Adrenal gland (tissue), 5 donors: ENCODE results near the gene ZNF598.

Experiments
- POLR2A ChIP-seq, 2 donors: fragments of 450-650 bp; IDR thresholded peaks; one replicate each; pipeline ENCODE4 v1.6.1; 2017; ENCODE audit warnings: antibody characterized with exemption in 2 of 2, mild to moderate bottlenecking in 2 of 2, moderate library complexity in 1 of 2
- TF ChIP-seq, protein P1 (sequence below), 6 experiments: fragments of 450-650 bp in 4 of 6; fragments of 200-600 bp in 2 of 6; sonication (generic) in 1 of 6; IDR thresholded peaks; 1 replicate in 5 of 6; 2 replicates in 1 of 6; pipeline versions ENCODE4 v1.5.1 to v1.8.0; 2016 to 2021; ENCODE audit warnings: antibody characterized with exemption in 6 of 6, mild to moderate bottlenecking in 2 of 6, moderate library complexity in 1 of 6
- donor health status: DM: no; HTN: no; CAD: no.

DNA sequence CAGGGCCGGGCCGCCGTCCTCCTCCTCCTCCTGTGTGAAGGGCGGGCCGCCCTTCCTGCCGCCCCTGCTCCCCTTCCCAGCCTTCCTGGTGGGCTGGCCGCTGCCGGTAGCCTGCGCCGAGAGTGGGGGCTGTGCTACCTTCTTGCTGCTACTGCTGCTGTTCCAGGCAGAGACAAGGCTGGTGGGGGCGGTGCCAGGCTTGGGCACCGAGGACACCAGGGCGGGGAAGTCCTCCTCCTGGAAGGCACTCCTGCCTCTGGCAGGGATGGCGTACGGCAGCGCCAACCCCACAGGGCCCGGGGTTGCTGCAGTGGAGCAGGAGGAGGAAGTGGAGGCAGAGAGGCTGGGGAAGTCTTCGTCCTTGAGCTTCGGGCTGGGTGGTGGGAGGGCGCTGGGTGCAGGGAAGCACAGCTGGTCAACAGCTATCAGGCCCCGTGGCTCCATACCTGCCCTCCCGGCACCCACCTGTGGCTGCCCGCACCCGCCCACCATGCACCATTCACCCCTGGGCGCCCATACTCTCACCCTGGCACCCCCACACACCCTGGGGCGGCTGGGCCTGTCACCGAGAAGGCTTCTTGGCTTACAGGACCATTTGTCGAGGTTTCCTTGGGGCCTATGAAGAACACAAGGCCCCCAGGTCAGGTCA is 9.6 kb downstream of the ZNF598 start:
- TF ChIP-seq POLR2A (IDR thresholded peaks at IDR 0.05) = no peak
- TF ChIP-seq, protein P1, sequence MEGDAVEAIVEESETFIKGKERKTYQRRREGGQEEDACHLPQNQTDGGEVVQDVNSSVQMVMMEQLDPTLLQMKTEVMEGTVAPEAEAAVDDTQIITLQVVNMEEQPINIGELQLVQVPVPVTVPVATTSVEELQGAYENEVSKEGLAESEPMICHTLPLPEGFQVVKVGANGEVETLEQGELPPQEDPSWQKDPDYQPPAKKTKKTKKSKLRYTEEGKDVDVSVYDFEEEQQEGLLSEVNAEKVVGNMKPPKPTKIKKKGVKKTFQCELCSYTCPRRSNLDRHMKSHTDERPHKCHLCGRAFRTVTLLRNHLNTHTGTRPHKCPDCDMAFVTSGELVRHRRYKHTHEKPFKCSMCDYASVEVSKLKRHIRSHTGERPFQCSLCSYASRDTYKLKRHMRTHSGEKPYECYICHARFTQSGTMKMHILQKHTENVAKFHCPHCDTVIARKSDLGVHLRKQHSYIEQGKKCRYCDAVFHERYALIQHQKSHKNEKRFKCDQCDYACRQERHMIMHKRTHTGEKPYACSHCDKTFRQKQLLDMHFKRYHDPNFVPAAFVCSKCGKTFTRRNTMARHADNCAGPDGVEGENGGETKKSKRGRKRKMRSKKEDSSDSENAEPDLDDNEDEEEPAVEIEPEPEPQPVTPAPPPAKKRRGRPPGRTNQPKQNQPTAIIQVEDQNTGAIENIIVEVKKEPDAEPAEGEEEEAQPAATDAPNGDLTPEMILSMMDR (IDR thresholded peaks at IDR 0.05) = no peak
